ENCODE data around the gene FAM124A.

FAM124A gene

GRCh38 chr13:51222037-51222685 lies at the start of gene FAM124A:
Gene FAM124A, plus strand, starts transcription at chr13:51222398. Its CDS starts 104 bp downstream, at chr13:51222502.
- DNase-seq, result peak; percentile 6

- no peak for DNase-seq
Measured at GRCh38 chr13:51175021-51175420, 47.2 kb upstream of the FAM124A start.

- DNase-seq, result no peak
Measured at GRCh38 chr13:51175639-51176038, 46.6 kb upstream of the FAM124A start.

- no peak for DNase-seq
Measured at GRCh38 chr13:51177188-51177587, 45.0 kb upstream of the FAM124A start.

- no peak for DNase-seq
Measured at GRCh38 chr13:51178456-51179074, 43.6 kb upstream of the FAM124A start.

- DNase-seq, result no peak
Measured at GRCh38 chr13:51179432-51179971, 42.7 kb upstream of the FAM124A start.

GRCh38 chr13:51180853-51181511 lies 41.2 kb upstream of the FAM124A start:
- no peak for DNase-seq

- no peak for DNase-seq
Measured at GRCh38 chr13:51181786-51182383, 40.3 kb upstream of the FAM124A start.

- no peak for DNase-seq
Measured at GRCh38 chr13:51191743-51192142, 30.5 kb upstream of the FAM124A start.

GRCh38 chr13:51192348-51192747 lies 29.9 kb upstream of the FAM124A start:
- DNase-seq, result no peak

- no peak for DNase-seq
Measured at GRCh38 chr13:51193387-51193786, 28.8 kb upstream of the FAM124A start.

GRCh38 chr13:51194942-51195341 lies 27.3 kb upstream of the FAM124A start:
- no peak for DNase-seq

GRCh38 chr13:51201886-51202285 lies 20.3 kb upstream of the FAM124A start:
- DNase-seq, result no peak

- no peak for DNase-seq
Measured at GRCh38 chr13:51202477-51203046, 19.6 kb upstream of the FAM124A start.

- no peak for DNase-seq
Measured at GRCh38 chr13:51206584-51206983, 15.6 kb upstream of the FAM124A start.

GRCh38 chr13:51207881-51208280 lies 14.3 kb upstream of the FAM124A start:
- DNase-seq, result no peak

- DNase-seq, result no peak
Measured at GRCh38 chr13:51208716-51209115, 13.5 kb upstream of the FAM124A start.

- no peak for DNase-seq
Measured at GRCh38 chr13:51211910-51212309, 10.3 kb upstream of the FAM124A start.

- no peak for DNase-seq
Measured at GRCh38 chr13:51212758-51213157, 9.4 kb upstream of the FAM124A start.

- DNase-seq, result no peak
Measured at GRCh38 chr13:51213173-51213728, 8.9 kb upstream of the FAM124A start.

GRCh38 chr13:51218626-51219025 lies 3.6 kb upstream of the FAM124A start:
- no peak for DNase-seq

GRCh38 chr13:51220706-51221105 lies 1.5 kb upstream of the FAM124A start:
- DNase-seq, result no peak

- DNase-seq, result no peak
Measured at GRCh38 chr13:51221108-51221507, 1.1 kb upstream of the FAM124A start.
